C4-2B (cell line): ENCODE measurements around the gene CLEC19A.

Source experiments
- ZFX ChIP-seq: fragments of 450-650 bp; IDR thresholded peaks from 2 replicates; pipeline ENCODE4 v1.6.1; 2017
- TF ChIP-seq, protein P1 (sequence below): fragments of 450-650 bp; conservative IDR thresholded peaks from 2 replicates; pipeline ENCODE4 v1.5.1; 2017; ENCODE audit warnings: mild to moderate bottlenecking

DNA sequence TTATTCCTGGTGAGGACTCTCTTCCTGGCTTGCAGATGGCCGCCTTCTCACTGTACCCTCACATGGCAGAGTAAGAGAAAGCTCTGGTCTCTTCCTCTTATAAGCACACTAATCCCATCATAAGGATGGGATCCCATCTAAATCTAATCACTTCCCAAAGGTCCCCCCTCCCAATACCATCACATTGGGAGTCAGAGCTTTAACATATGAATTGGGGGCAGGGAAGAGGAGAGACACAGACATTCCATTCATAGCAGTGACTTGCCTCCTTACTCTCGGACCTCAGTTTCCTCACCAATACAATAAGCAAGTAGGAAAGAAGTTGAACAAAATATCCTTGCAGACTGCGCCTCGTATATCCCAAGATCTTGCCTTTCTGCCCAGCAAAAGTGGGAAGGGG lies 1.7 kb downstream of the CLEC19A start:
- TF ChIP-seq, protein P1, sequence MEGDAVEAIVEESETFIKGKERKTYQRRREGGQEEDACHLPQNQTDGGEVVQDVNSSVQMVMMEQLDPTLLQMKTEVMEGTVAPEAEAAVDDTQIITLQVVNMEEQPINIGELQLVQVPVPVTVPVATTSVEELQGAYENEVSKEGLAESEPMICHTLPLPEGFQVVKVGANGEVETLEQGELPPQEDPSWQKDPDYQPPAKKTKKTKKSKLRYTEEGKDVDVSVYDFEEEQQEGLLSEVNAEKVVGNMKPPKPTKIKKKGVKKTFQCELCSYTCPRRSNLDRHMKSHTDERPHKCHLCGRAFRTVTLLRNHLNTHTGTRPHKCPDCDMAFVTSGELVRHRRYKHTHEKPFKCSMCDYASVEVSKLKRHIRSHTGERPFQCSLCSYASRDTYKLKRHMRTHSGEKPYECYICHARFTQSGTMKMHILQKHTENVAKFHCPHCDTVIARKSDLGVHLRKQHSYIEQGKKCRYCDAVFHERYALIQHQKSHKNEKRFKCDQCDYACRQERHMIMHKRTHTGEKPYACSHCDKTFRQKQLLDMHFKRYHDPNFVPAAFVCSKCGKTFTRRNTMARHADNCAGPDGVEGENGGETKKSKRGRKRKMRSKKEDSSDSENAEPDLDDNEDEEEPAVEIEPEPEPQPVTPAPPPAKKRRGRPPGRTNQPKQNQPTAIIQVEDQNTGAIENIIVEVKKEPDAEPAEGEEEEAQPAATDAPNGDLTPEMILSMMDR = no peak
- no peak for TF ChIP-seq ZFX
